ENCODE measurements around the gene SEMA4G. TPM values are rescaled to one million over a fixed set of nuclear protein-coding genes. Genes with fewer than 3 reads are reported as not detected.

SEMA4G gene, protein sequence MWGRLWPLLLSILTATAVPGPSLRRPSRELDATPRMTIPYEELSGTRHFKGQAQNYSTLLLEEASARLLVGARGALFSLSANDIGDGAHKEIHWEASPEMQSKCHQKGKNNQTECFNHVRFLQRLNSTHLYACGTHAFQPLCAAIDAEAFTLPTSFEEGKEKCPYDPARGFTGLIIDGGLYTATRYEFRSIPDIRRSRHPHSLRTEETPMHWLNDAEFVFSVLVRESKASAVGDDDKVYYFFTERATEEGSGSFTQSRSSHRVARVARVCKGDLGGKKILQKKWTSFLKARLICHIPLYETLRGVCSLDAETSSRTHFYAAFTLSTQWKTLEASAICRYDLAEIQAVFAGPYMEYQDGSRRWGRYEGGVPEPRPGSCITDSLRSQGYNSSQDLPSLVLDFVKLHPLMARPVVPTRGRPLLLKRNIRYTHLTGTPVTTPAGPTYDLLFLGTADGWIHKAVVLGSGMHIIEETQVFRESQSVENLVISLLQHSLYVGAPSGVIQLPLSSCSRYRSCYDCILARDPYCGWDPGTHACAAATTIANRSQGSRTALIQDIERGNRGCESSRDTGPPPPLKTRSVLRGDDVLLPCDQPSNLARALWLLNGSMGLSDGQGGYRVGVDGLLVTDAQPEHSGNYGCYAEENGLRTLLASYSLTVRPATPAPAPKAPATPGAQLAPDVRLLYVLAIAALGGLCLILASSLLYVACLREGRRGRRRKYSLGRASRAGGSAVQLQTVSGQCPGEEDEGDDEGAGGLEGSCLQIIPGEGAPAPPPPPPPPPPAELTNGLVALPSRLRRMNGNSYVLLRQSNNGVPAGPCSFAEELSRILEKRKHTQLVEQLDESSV
- total RNA-seq (2014; rRNA removed; shearing (Covaris generic)) (7.3 and 8.5 TPM in 2 replicates), polyA plus RNA-seq (2016; fragmentation: Nextera tagmentation; extraction: Ambion mirVana) (5.3 and 6.3 TPM in 2 replicates)
- long read RNA-seq = 0 reads

DNA sequence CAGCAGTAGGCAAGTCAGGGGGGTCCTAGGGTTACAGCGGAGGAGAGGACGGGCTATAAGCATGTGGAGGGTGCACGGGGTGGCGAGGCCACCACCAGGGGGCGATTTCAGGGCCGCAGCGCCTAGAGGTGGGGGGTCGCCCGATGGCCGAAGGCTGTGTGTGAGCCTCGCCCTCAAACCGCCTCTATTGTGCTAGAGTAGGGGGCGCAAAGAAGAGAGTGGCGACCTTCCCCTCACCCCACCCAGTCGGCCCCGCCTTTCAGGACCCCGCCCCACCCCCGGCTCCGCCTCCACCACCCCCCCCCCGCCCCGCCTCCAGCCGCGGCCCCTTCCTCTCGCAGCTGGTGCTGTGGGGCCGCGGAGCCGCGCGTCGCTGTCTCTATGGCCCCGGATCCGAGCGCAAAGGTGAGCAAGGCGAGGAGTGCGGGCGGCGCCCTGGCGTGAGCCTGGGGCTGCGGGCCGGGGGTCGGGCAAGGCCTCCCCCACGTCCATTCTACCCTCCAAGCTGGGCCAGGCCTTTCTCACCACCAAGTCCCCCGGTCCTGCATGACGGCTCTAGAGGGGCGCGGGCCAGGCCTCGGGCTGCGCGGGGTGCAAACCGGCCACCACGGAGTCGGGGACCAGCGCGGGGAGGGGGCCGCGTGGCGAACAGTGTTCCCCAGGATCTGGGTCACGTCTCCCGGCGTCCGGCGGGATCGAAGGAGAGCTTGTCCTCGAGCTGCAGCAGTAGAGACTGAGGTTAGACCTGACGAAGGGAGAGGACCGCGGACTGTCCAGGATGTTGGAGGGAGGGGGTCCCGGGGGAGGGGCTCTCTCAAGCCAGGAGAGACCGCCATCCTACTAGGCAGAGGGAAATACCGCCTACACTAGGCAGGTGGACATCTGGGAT, at the start of gene SEMA4G:
TSS of gene SEMA4G (plus strand) at position 318 of the 889 bp plus-strand sequence. CDS start 3,409 bp downstream, outside the sequence.
- TF ChIP-seq ZNF331 (CRISPR knock-in tag; IDR thresholded peaks at IDR 0.05; ENCODE audit: low read depth) = no peak
- TF ChIP-seq STAT1 (IDR thresholded peaks at IDR 0.05; ENCODE audit: unreplicated experiment) = no peak
- TF ChIP-seq, protein P1, sequence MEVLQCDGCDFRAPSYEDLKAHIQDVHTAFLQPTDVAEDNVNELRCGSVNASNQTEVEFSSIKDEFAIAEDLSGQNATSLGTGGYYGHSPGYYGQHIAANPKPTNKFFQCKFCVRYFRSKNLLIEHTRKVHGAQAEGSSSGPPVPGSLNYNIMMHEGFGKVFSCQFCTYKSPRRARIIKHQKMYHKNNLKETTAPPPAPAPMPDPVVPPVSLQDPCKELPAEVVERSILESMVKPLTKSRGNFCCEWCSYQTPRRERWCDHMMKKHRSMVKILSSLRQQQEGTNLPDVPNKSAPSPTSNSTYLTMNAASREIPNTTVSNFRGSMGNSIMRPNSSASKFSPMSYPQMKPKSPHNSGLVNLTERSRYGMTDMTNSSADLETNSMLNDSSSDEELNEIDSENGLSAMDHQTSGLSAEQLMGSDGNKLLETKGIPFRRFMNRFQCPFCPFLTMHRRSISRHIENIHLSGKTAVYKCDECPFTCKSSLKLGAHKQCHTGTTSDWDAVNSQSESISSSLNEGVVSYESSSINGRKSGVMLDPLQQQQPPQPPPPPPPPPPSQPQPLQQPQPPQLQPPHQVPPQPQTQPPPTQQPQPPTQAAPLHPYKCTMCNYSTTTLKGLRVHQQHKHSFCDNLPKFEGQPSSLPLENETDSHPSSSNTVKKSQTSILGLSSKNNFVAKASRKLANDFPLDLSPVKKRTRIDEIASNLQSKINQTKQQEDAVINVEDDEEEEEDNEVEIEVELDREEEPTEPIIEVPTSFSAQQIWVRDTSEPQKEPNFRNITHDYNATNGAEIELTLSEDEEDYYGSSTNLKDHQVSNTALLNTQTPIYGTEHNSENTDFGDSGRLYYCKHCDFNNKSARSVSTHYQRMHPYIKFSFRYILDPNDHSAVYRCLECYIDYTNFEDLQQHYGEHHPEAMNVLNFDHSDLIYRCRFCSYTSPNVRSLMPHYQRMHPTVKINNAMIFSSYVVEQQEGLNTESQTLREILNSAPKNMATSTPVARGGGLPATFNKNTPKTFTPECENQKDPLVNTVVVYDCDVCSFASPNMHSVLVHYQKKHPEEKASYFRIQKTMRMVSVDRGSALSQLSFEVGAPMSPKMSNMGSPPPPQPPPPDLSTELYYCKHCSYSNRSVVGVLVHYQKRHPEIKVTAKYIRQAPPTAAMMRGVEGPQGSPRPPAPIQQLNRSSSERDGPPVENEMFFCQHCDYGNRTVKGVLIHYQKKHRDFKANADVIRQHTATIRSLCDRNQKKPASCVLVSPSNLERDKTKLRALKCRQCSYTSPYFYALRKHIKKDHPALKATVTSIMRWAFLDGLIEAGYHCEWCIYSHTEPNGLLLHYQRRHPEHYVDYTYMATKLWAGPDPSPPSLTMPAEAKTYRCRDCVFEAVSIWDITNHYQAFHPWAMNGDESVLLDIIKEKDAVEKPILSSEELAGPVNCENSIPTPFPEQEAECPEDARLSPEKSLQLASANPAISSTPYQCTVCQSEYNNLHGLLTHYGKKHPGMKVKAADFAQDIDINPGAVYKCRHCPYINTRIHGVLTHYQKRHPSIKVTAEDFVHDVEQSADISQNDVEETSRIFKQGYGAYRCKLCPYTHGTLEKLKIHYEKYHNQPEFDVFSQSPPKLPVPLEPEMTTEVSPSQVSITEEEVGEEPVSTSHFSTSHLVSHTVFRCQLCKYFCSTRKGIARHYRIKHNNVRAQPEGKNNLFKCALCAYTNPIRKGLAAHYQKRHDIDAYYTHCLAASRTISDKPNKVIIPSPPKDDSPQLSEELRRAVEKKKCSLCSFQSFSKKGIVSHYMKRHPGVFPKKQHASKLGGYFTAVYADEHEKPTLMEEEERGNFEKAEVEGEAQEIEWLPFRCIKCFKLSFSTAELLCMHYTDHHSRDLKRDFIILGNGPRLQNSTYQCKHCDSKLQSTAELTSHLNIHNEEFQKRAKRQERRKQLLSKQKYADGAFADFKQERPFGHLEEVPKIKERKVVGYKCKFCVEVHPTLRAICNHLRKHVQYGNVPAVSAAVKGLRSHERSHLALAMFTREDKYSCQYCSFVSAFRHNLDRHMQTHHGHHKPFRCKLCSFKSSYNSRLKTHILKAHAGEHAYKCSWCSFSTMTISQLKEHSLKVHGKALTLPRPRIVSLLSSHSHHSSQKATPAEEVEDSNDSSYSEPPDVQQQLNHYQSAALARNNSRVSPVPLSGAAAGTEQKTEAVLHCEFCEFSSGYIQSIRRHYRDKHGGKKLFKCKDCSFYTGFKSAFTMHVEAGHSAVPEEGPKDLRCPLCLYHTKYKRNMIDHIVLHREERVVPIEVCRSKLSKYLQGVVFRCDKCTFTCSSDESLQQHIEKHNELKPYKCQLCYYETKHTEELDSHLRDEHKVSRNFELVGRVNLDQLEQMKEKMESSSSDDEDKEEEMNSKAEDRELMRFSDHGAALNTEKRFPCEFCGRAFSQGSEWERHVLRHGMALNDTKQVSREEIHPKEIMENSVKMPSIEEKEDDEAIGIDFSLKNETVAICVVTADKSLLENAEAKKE (CRISPR knock-in tag; IDR thresholded peaks at IDR 0.05) = no peak
- peak; percentile 71; the same call in 1 of the 2 replicates for TF ChIP-seq POLR2AphosphoS5 (IDR thresholded peaks at IDR 0.05; ENCODE audit: low read depth)
- TF ChIP-seq, protein P2, sequence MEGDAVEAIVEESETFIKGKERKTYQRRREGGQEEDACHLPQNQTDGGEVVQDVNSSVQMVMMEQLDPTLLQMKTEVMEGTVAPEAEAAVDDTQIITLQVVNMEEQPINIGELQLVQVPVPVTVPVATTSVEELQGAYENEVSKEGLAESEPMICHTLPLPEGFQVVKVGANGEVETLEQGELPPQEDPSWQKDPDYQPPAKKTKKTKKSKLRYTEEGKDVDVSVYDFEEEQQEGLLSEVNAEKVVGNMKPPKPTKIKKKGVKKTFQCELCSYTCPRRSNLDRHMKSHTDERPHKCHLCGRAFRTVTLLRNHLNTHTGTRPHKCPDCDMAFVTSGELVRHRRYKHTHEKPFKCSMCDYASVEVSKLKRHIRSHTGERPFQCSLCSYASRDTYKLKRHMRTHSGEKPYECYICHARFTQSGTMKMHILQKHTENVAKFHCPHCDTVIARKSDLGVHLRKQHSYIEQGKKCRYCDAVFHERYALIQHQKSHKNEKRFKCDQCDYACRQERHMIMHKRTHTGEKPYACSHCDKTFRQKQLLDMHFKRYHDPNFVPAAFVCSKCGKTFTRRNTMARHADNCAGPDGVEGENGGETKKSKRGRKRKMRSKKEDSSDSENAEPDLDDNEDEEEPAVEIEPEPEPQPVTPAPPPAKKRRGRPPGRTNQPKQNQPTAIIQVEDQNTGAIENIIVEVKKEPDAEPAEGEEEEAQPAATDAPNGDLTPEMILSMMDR (conservative IDR thresholded peaks at IDR 0.05; ENCODE audit: low read depth in 2 of 2) = peak; percentile 67 to 78
- H3K27ac Mint-ChIP-seq = no peak within 1 kb of the TSS
- H3K9me3 Mint-ChIP-seq = no peaks in the 10 kb centered on the region
- ATAC-seq (peak; percentile 87), DNase-seq (ENCODE audit: low spot score) (peak; percentile 86)
- Histone ChIP-seq H3F3A (replicated peaks; ENCODE audit: low read depth) (peaks cover 5% of the 10 kb centered on the region; the same call in 1 of the 2 replicates), H3K79me2 (replicated peaks; ENCODE audit: insufficient read depth) (no peaks in the 10 kb centered on the region), H3K4me1 (ENCODE audit: insufficient read depth) (peaks cover 26% of the 10 kb centered on the region), H3K9me2 (ENCODE audit: insufficient read depth) (no peaks in the 10 kb centered on the region), H3K27me3 (ENCODE audit: insufficient read depth) (no peaks in the 10 kb centered on the region), H3K4me3 (peak within 1 kb of the TSS; percentile 92), H3K36me3 (ENCODE audit: insufficient read depth) (no peaks in the 10 kb centered on the region), H2AFZ (peak within 1 kb of the TSS; percentile 98), H4K20me1 (replicated peaks; ENCODE audit: insufficient read depth) (no peaks in the 10 kb centered on the region), H3K27ac (ENCODE audit: low read depth) (no peak within 1 kb of the TSS), H3K4me2 (peak within 1 kb of the TSS; percentile 96)
- peaks cover 15% of the 10 kb centered on the region for H3K27me3 Mint-ChIP-seq (ENCODE audit: insufficient read depth, low read depth, poor library complexity)
- 0 out of 3 replicates have a peak, but pooled peaks cover 3% of the 10 kb centered on the region for H3K36me3 Mint-ChIP-seq (ENCODE audit: low read depth)
- peak within 1 kb of the TSS; percentile 77 for H3K4me3 Mint-ChIP-seq
- peaks cover 32% of the 10 kb centered on the region for H3K4me1 Mint-ChIP-seq
